Measurements from ENCODE around the gene ZDHHC20.

- TF ChIP-seq CTCF (IDR thresholded peaks at IDR 0.05): no peak
- TF ChIP-seq ZFX (IDR thresholded peaks at IDR 0.05; ENCODE audit: borderline replicate concordance): no peak
Measured at GRCh38 chr13:21338639-21339278, 120.3 kb downstream of the ZDHHC20 start.

Data from 22Rv1 (cell line).